Endothelial cell of umbilical vein (primary cell): ENCODE data around the gene AIF1. TPM values are rescaled to one million over a fixed set of nuclear protein-coding genes. Genes with fewer than 3 reads are reported as not detected.

Experiments used
- BruUV-seq: library from RNA; stranded (reverse); fragments of 400-500 nt; replicated peaks from 2 replicates; lab custom pipeline; 2021; lab: Mats Ljungman, UMichigan
- CTCF ChIA-PET: fragments of 300-600, 350-600 bp; sonication (Branson Sonifier 250); formaldehyde crosslinking; loops from one replicate; lab custom pipeline; 2021; ENCODE audit warnings: antibody characterized with exemption, inconsistent platforms; lab: Charles Lee
- POLR2A ChIA-PET: fragments of 300-600, 350-600 bp; sonication (Branson Sonifier 250); formaldehyde crosslinking; loops from one replicate; lab custom pipeline; 2021; ENCODE audit warnings: antibody characterized with exemption, inconsistent platforms; lab: Charles Lee
- DNase-seq: peaks from one replicate; pipeline ENCODE4 v3.0.0-alpha.2; 2011; ENCODE audit warnings: low read depth, low spot score
- FAIRE-seq: peaks from 2 replicates; lab custom pipeline; 2011; peaks lifted over from hg19 to GRCh38; lab: Jason Lieb, UNC
- H2AFZ ChIP-seq: 2 replicates; pipeline ENCODE4 v1.6.0; 2012; ENCODE audit warnings: low read depth, low read length, control low read depth, inconsistent platforms
- H3K27ac ChIP-seq: 2 replicates; pipeline ENCODE4 v1.5.1; 2011; ENCODE audit warnings: low read depth, mild to moderate bottlenecking, control low read depth, low read length, moderate library complexity; ENCODE audit not compliant: insufficient read depth
- H3K27me3 ChIP-seq, 2 experiments: 2 replicates each; pipeline versions ENCODE4 v1.6.0 to v1.6.1; 2011; ENCODE audit warnings: low read length in 2 of 2, mixed read lengths in 1 of 2; ENCODE audit not compliant: control insufficient read depth in 2 of 2, insufficient read depth in 2 of 2
- H3K36me3 ChIP-seq, 2 experiments: 2 replicates in 1 of 2; 3 replicates in 1 of 2; pipeline ENCODE4 v1.5.1; 2011; ENCODE audit warnings: low read length in 2 of 2, mild to moderate bottlenecking in 1 of 2, moderate library complexity in 1 of 2; ENCODE audit not compliant: control insufficient read depth in 2 of 2, insufficient read depth in 2 of 2; ENCODE audit errors: extremely low read depth in 1 of 2
- H3K4me1 ChIP-seq: 3 replicates; pipeline ENCODE4 v1.5.1; 2011; ENCODE audit warnings: mild to moderate bottlenecking, low read length; ENCODE audit not compliant: control insufficient read depth, insufficient read depth; ENCODE audit errors: extremely low read depth
- H3K4me2 ChIP-seq: 2 replicates; pipeline ENCODE4 v1.6.1; 2011; ENCODE audit warnings: low read length, control low read depth, mixed read lengths; ENCODE audit not compliant: insufficient read depth
- H3K4me3 ChIP-seq, 3 experiments: fragments of 200-600 bp in 1 of 3; sonication (generic), shearing (Covaris generic) in 1 of 3; replicated peaks in 1 of 3; 2 replicates each; pipeline ENCODE4 v1.5.1; 2011 to 2016; ENCODE audit warnings: control low read depth in 3 of 3, low read length in 3 of 3, mild to moderate bottlenecking in 2 of 3, inconsistent platforms in 1 of 3, low read depth in 1 of 3, moderate library complexity in 1 of 3; ENCODE audit not compliant: insufficient read depth in 1 of 3
- H3K79me2 ChIP-seq: 2 replicates; pipeline ENCODE4 v1.6.0; 2012; ENCODE audit warnings: low read length, inconsistent platforms; ENCODE audit not compliant: control insufficient read depth, insufficient read depth
- H3K9ac ChIP-seq: replicated peaks from 2 replicates; pipeline ENCODE3; 2011; ENCODE audit warnings: low read length, control low read depth; ENCODE audit not compliant: insufficient read depth; ENCODE audit errors: extremely low read depth
- H3K9me1 ChIP-seq: replicated peaks from 3 replicates; pipeline ENCODE4 v1.6.0; 2011; ENCODE audit warnings: mild to moderate bottlenecking, low read length; ENCODE audit not compliant: control insufficient read depth, insufficient read depth; ENCODE audit errors: extremely low read depth
- H3K9me3 ChIP-seq: replicated peaks from 2 replicates; pipeline ENCODE4 v1.5.1; 2012; ENCODE audit warnings: low read length, inconsistent platforms; ENCODE audit not compliant: control insufficient read depth, insufficient read depth
- H4K20me1 ChIP-seq: replicated peaks from 2 replicates; pipeline ENCODE3; 2011; ENCODE audit warnings: mild to moderate bottlenecking, low read length; ENCODE audit not compliant: control insufficient read depth, insufficient read depth; ENCODE audit errors: extremely low read depth
- FOS ChIP-seq: IDR thresholded peaks from 2 replicates; pipeline ENCODE4 v1.6.1; 2011; ENCODE audit warnings: mild to moderate bottlenecking, low read length, moderate library complexity, borderline replicate concordance; ENCODE audit not compliant: insufficient read depth
- JUN ChIP-seq: IDR thresholded peaks from 2 replicates; pipeline ENCODE4 v1.6.1; 2011; ENCODE audit warnings: borderline replicate concordance, low read depth; ENCODE audit not compliant: insufficient read length, insufficient read depth
- POLR2A ChIP-seq: IDR thresholded peaks from 2 replicates; pipeline ENCODE4 v1.6.1; 2012; ENCODE audit warnings: low read depth, mild to moderate bottlenecking, control low read depth, low read length
- POLR2AphosphoS5 ChIP-seq: IDR thresholded peaks from 2 replicates; pipeline ENCODE4 v1.6.1; 2012; ENCODE audit warnings: low read depth, mild to moderate bottlenecking, control low read depth, low read length, moderate library complexity; ENCODE audit not compliant: insufficient read depth
- dilution Hi-C: fragments of 300-500 bp; cut with MboI; formaldehyde crosslinking; loops from one replicate; pipeline ENCODE4 v1.15.0; 2019; ENCODE audit warnings: low sequenced_read_pairs; ENCODE audit not compliant: extremely low pct_ligation_motif_present
- intact Hi-C: fragments of 100-400 bp; cut with micrococcal nuclease; formaldehyde crosslinking; loops from one replicate; pipeline ENCODE4 v1.10.0; 2022
- polyA plus RNA-seq, 4 experiments: library from polyadenylated mRNA; depleted of rRNA in 3 of 4; stranded (reverse) in 3 of 4; unstranded in 1 of 4; fragments of >200 nt; gene quantifications; 2 replicates each; pipeline versions ENCODE4 v1.2.1 to v1.2.3, GENCODE V29; 2011 to 2012; ENCODE audit warnings: missing spikeins in 1 of 4
- total RNA-seq: library from RNA; stranded (reverse); gene quantifications from 2 replicates; pipeline ENCODE4 v1.2.3, GENCODE V29; 2021
- TF ChIP-seq, protein P1 (sequence below): IDR thresholded peaks from 2 replicates; pipeline ENCODE4 v1.6.1; 2011; ENCODE audit not compliant: insufficient read depth, insufficient read length
- TF ChIP-seq, protein P2 (sequence below), 2 donors: IDR thresholded peaks; 1 replicate in 1 of 2; 2 replicates in 1 of 2; pipeline ENCODE4 v1.5.1; 2011; ENCODE audit warnings: low read length in 2 of 2, mild to moderate bottlenecking in 2 of 2, moderate library complexity in 2 of 2, control low read depth in 1 of 2, inconsistent platforms in 1 of 2, low read depth in 1 of 2; ENCODE audit not compliant: insufficient read depth in 1 of 2; ENCODE audit errors: extremely low read depth in 1 of 2

AIF1 gene
- total and polyA plus RNA-seq, 2 donors (not counting 3 experiments of a cell fraction or from before 2014, with no cell fraction given) = not detected

DNA sequence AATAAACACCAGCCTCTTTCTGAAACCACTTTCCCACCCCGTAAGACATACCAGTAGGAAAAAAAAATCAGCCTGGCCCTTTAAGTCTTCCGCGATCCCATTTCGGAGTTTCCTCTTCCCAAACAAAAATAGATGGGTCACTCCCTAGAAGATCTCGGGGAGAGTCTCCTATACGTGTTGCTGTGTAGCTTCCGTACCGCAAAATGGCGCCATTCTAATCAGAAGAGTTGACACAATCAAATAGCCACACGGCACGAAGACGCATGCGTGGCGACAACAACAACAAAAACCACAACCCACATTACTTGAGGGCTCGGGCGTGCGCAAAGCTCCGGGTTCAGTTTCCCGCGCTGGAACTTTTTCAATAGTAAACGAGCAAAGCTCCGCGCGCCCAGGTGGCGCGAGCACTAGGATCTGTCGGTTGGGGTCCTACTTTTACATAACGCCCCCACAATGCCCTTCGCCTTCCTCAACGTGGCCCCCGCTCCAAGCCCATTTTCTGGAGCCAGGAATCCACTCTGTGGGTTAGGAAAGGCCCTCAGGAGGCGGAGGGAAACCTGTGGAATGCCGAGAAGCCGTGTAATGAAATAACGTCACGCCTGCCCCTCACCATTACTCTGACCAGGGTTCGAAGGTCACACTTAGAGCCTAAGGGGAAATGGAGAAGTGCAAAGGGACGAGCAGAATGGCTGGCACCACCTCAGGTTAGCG, 49.9 kb downstream of the AIF1 start, which contains the start of gene GPANK1:
GPANK1 (minus strand) TSS at position 208 of the 711 bp plus-strand sequence. CDS start 519 bp downstream, outside the sequence.
- DNase-seq = peak; percentile 95
- H3K36me3 ChIP-seq = peaks cover 20 to 21% of the 10 kb centered on the region in 2 experiments
- peak within 1 kb of the TSS; percentile 58 for H2AFZ ChIP-seq
- intact Hi-C loops = loop anchor here (1.0 to 10.0 kb wide), 7 partner anchors 13 to 530 kb away; partner anchors contain the start of genes ATP6V1G2, BAG6, GPSM3 and PBX2
- H3K79me2 ChIP-seq = peaks cover 36% of the 10 kb centered on the region
- H3K9me1 ChIP-seq = no peaks in the 10 kb centered on the region
- POLR2A ChIA-PET = interaction anchor here (0.7 to 1.3 kb wide), 7 partner anchors 12 to 163 kb away, joined by 3 to 5 read pairs (median 4); partner anchors contain the start of genes ABHD16A, BAG6, HSPA1B and LSM2
- CTCF ChIA-PET = interaction anchor here (0.8 to 5.7 kb wide), 7 partner anchors 9 to 142 kb away, joined by 3 to 38 read pairs (median 4); partner anchors contain the start of genes APOM, ATP6V1G2, BAG6 and LSM2
- H3K4me3 ChIP-seq = peak within 1 kb of the TSS; percentile 70 to 94 (median 72)
- dilution Hi-C loops = no loop called here
- H4K20me1 ChIP-seq = no peaks in the 10 kb centered on the region
- peaks cover 31% of the 10 kb centered on the region for H3K4me1 ChIP-seq
- H3K9me3 ChIP-seq = no peaks in the 10 kb centered on the region
- peak; percentile 99 for FAIRE-seq
- no TSS peak for BruUV-seq
- peak within 1 kb of the TSS; percentile 79 for H3K9ac ChIP-seq
- TF ChIP-seq, protein P1, sequence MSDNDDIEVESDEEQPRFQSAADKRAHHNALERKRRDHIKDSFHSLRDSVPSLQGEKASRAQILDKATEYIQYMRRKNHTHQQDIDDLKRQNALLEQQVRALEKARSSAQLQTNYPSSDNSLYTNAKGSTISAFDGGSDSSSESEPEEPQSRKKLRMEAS = peak; percentile 51
- no peak for TF ChIP-seq JUN
- TF ChIP-seq, protein P2, sequence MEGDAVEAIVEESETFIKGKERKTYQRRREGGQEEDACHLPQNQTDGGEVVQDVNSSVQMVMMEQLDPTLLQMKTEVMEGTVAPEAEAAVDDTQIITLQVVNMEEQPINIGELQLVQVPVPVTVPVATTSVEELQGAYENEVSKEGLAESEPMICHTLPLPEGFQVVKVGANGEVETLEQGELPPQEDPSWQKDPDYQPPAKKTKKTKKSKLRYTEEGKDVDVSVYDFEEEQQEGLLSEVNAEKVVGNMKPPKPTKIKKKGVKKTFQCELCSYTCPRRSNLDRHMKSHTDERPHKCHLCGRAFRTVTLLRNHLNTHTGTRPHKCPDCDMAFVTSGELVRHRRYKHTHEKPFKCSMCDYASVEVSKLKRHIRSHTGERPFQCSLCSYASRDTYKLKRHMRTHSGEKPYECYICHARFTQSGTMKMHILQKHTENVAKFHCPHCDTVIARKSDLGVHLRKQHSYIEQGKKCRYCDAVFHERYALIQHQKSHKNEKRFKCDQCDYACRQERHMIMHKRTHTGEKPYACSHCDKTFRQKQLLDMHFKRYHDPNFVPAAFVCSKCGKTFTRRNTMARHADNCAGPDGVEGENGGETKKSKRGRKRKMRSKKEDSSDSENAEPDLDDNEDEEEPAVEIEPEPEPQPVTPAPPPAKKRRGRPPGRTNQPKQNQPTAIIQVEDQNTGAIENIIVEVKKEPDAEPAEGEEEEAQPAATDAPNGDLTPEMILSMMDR (IDR thresholded peaks at IDR 0.05; ENCODE audit: extremely low read depth in 1 of 2, insufficient read depth in 1 of 2, low read depth in 1 of 2, low read length in 2 of 2) = no peak
- TF ChIP-seq POLR2A = peak; percentile 38
- no peak for TF ChIP-seq FOS
- TF ChIP-seq POLR2AphosphoS5 = peak; percentile 41
- H3K27me3 ChIP-seq = no peaks in the 10 kb centered on the region
- peak within 1 kb of the TSS; percentile 77 for H3K27ac ChIP-seq
- peak within 1 kb of the TSS; percentile 86 for H3K4me2 ChIP-seq
